Uterus (tissue), 2 donors: ENCODE data around the gene URM1.
"Not testable (repeated sequence)": the region's sequence is repeated elsewhere in the genome, so short reads cannot be mapped to it uniquely, and the experiment has no call there.

Experiments used
- CTCF ChIP-seq, 4 experiments: fragments of 200-600 bp in 2 of 4; fragments of 450-650 bp in 2 of 4; sonication (generic) in 2 of 4; IDR thresholded peaks; one replicate each; pipeline ENCODE4 v1.5.1; 2016 to 2019; ENCODE audit warnings: antibody characterized with exemption in 4 of 4, mild to moderate bottlenecking in 2 of 4, moderate library complexity in 1 of 4
- POLR2A ChIP-seq, 2 donors: fragments of 450-650 bp; IDR thresholded peaks; one replicate each; pipeline ENCODE4 v1.6.1; 2016; ENCODE audit warnings: antibody characterized with exemption in 2 of 2, mild to moderate bottlenecking in 1 of 2, moderate library complexity in 1 of 2

DNA sequence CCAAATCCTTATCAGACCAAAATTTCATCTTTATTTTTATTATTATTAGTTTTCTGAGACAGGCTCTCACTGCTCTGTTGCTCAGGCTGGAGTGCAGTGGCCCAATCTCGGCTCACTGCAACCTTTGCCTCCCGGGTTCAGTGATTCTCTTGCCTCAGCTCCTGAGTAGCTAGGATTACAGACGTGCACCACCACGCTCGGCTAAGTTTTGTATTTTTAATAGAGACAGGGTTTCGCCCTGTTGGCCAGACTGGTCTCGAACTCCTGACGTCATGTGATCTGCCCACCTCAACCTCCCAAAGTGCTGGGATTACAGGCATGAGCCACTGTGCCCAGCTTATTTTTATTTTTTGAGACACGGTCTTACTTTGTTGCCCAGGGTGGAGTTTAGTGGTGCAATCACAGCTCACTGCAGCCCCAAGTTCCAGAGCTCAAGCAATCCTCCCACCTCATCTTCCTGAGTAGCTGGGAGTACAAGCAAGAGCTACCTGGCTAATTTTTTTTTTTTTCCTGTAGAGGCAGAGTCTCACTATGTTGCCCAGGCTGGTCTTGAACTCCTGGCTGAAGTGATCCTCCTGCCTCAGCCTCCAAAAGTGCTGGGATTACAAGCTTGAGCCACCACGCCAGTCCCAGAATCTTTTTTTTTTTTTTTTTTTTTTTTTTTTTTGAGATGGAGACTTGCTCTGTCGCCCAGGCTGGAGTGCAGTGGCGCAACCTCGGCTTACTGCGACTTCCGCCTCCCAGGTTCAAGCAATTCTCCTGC, 32.1 kb upstream of the URM1 start:
- TF ChIP-seq CTCF, POLR2A (IDR thresholded peaks at IDR 0.05): not testable (repeated sequence)
